NCI-H524 (cell line): ENCODE results near the gene MPV17L2.
A peak's percentile ranks its signal among the peaks of the same experiment; 100 is the strongest.
"Not testable (repeated sequence)": the region's sequence is repeated elsewhere in the genome, so short reads cannot be mapped to it uniquely, and the experiment has no call there.

ENCODE experiments used
- DNase-seq, 2 experiments: peaks; one replicate each; lab custom pipeline; 2025; lab: John Stamatoyannopoulos, UW

MPV17L2 gene

GRCh38 chr19:18193388-18194180 is 566 bp downstream of the MPV17L2 start:
- DNase-seq = no peak

GRCh38 chr19:18194181-18194530 is 1.1 kb downstream of the MPV17L2 start:
- no peak for DNase-seq

- DNase-seq = no peak
Measured at GRCh38 chr19:18194554-18195238, 1.7 kb downstream of the MPV17L2 start.

GRCh38 chr19:18196511-18196845 is 3.5 kb downstream of the MPV17L2 start:
- DNase-seq = no peak

- no peak for DNase-seq
Measured at GRCh38 chr19:18197306-18197705, 4.3 kb downstream of the MPV17L2 start.

- no peak for DNase-seq
Measured at GRCh38 chr19:18197941-18198340, 4.9 kb downstream of the MPV17L2 start.

- no peak for DNase-seq
Measured at GRCh38 chr19:18198374-18198773, 5.4 kb downstream of the MPV17L2 start.

GRCh38 chr19:18202397-18202777 is 9.4 kb downstream of the MPV17L2 start:
- no peak for DNase-seq

- peak; percentile 19 to 70 for DNase-seq
Measured at GRCh38 chr19:18202778-18203407, 9.9 kb downstream of the MPV17L2 start.

GRCh38 chr19:18203408-18203862 is 10.4 kb downstream of the MPV17L2 start:
- DNase-seq = peak; percentile 33 to 63

GRCh38 chr19:18203863-18204393 is 10.9 kb downstream of the MPV17L2 start, which contains the start of gene RAB3A:
RAB3A (minus strand) TSS chr19:18204042; CDS start chr19:18202740, 1,302 bp downstream.
- DNase-seq = peak; percentile 100

- DNase-seq = peak; percentile 59 to 92
Measured at GRCh38 chr19:18204394-18205199, 11.6 kb downstream of the MPV17L2 start.

GRCh38 chr19:18205200-18205892 is 12.3 kb downstream of the MPV17L2 start:
- peak; percentile 58 to 85 for DNase-seq

- no peak for DNase-seq
Measured at GRCh38 chr19:18206018-18206417, 13.0 kb downstream of the MPV17L2 start.

- peak; percentile 16 to 62 for DNase-seq
Measured at GRCh38 chr19:18208098-18208951, 15.3 kb downstream of the MPV17L2 start.

- DNase-seq = not testable (repeated sequence)
Measured at GRCh38 chr19:18209912-18210311, 16.9 kb downstream of the MPV17L2 start.

- no peak for DNase-seq
Measured at GRCh38 chr19:18211683-18212082, 18.7 kb downstream of the MPV17L2 start.

GRCh38 chr19:18214779-18215433 is 21.9 kb downstream of the MPV17L2 start:
- DNase-seq = no peak

GRCh38 chr19:18216789-18217188 is 23.8 kb downstream of the MPV17L2 start:
- DNase-seq = no peak

- no peak for DNase-seq
Measured at GRCh38 chr19:18218159-18218558, 25.1 kb downstream of the MPV17L2 start.
